ENCODE results near the gene PLPP7. TPM values are rescaled to one million over a fixed set of nuclear protein-coding genes. Genes with fewer than 3 reads are reported as not detected.

The PLPP7 gene
- total and polyA plus RNA-seq, 7 donors, result 0.46 to 31.9 (median 14.3) TPM

GRCh38 chr9:131303381-131304321, 14.1 kb downstream of the PLPP7 start:
- DNase-seq, result no peak
- no peak overlapping the region for H3K27ac ChIP-seq
- H3K4me3 ChIP-seq, result no peak overlapping the region
- intact Hi-C loops (cut with DNase I), result no loop called here
- WGBS, 2 donors, result 69 to 85% methylated on average over 11 of the region's 11 CpGs
- TF ChIP-seq CTCF (IDR thresholded peaks at IDR 0.05) (no peak), EP300 (IDR thresholded peaks at IDR 0.05) (no peak), POLR2A (IDR thresholded peaks at IDR 0.05) (no peak), POLR2AphosphoS5 (IDR thresholded peaks at IDR 0.05) (no peak)
- H3K9me3 ChIP-seq, result no peaks in the 10 kb centered on the region
- H3K27me3 ChIP-seq, result no peaks in the 10 kb centered on the region
- peaks cover 0 to 6% (median 0%) of the 10 kb centered on the region in 4 donors for H3K36me3 ChIP-seq
- H3K4me1 ChIP-seq, result peaks cover 0 to under 1% (median 0%) of the 10 kb centered on the region in 4 donors

GRCh38 chr9:131304676-131305355, 15.3 kb downstream of the PLPP7 start:
- intact Hi-C loops (cut with DNase I), result no loop called here
- Histone ChIP-seq H3K4me3 (no peak overlapping the region), H3K27ac (no peak overlapping the region), H3K9me3 (no peaks in the 10 kb centered on the region), H3K27me3 (no peaks in the 10 kb centered on the region), H3K4me1 (no peaks in the 10 kb centered on the region), H3K36me3 (peaks cover 0 to 6% (median 0%) of the 10 kb centered on the region in 4 donors)
- TF ChIP-seq CTCF (IDR thresholded peaks at IDR 0.05), result no peak
- no peak for TF ChIP-seq EP300 (IDR thresholded peaks at IDR 0.05)
- TF ChIP-seq POLR2A (IDR thresholded peaks at IDR 0.05), result no peak
- WGBS, 2 donors, result 75 to 79% methylated on average over 19 of the region's 19 CpGs
- no peak for DNase-seq

GRCh38 chr9:131306397-131307004, 17.0 kb downstream of the PLPP7 start:
- H3K4me1 ChIP-seq, result no peaks in the 10 kb centered on the region
- TF ChIP-seq EP300 (IDR thresholded peaks at IDR 0.05) (no peak), CTCF (IDR thresholded peaks at IDR 0.05) (no peak)
- no peaks in the 10 kb centered on the region for H3K27me3 ChIP-seq
- H3K27ac ChIP-seq, result no peak overlapping the region
- H3K36me3 ChIP-seq, result peaks cover 0 to 6% (median 0%) of the 10 kb centered on the region in 4 donors
- intact Hi-C loops (cut with DNase I), result no loop called here
- no peak for DNase-seq
- 94% methylated on average over 14 of the region's 14 CpGs for WGBS, 2 donors
- no peak overlapping the region for H3K4me3 ChIP-seq
- no peaks in the 10 kb centered on the region for H3K9me3 ChIP-seq

- WGBS, 2 donors, result 90 to 92% methylated on average over 31 of the region's 31 CpGs
- H3K36me3 ChIP-seq, result peaks cover 0 to 6% (median 0%) of the 10 kb centered on the region in 4 donors
- TF ChIP-seq POLR2A (IDR thresholded peaks at IDR 0.05) (no peak), EP300 (IDR thresholded peaks at IDR 0.05) (no peak), CTCF (IDR thresholded peaks at IDR 0.05) (no peak), POLR2AphosphoS5 (IDR thresholded peaks at IDR 0.05) (no peak)
- H3K27me3 ChIP-seq, result no peaks in the 10 kb centered on the region
- no peaks in the 10 kb centered on the region for H3K4me1 ChIP-seq
- H3K9me3 ChIP-seq, result no peaks in the 10 kb centered on the region
- H3K4me3 ChIP-seq, result no peak overlapping the region
- intact Hi-C loops (cut with DNase I), result no loop called here
- no peak overlapping the region for H3K27ac ChIP-seq
- no peak for DNase-seq
Observed at GRCh38 chr9:131307974-131308373, 18.5 kb downstream of the PLPP7 start.
